GM21447 (cell line): ENCODE measurements around the gene CEP20.

ENCODE experiments used
- ATAC-seq: cut with Tn5 transposase; IDR thresholded peaks from one replicate; pipeline ENCODE4 v1.9.1; 2021; ENCODE audit not compliant: unreplicated experiment

Gene CEP20

DNA sequence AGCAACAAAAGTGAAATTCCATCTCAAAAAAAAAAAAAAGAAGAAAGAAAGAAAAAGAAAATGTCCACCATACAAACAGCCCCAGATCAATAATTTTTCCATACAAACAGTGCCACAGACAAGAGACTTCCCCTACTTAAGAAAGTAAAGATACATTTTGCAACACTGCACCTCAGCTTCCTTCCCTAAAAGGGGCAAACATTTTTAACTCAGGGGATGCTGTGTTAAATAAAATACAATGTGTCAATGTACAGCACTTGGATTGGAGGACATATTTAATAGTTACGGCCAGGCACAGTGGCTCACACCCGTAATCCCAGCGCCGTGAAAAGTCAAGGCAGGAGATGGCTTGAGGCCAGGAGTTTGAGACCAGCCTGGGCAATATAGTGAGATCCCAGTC, 53.9 kb downstream of the CEP20 start:
- no peak for ATAC-seq

- ATAC-seq: no peak
Measured at GRCh38 chr16:15833541-15833940, 54.9 kb downstream of the CEP20 start.

GRCh38 chr16:15832241-15832640, 56.2 kb downstream of the CEP20 start:
- ATAC-seq: no peak

DNA sequence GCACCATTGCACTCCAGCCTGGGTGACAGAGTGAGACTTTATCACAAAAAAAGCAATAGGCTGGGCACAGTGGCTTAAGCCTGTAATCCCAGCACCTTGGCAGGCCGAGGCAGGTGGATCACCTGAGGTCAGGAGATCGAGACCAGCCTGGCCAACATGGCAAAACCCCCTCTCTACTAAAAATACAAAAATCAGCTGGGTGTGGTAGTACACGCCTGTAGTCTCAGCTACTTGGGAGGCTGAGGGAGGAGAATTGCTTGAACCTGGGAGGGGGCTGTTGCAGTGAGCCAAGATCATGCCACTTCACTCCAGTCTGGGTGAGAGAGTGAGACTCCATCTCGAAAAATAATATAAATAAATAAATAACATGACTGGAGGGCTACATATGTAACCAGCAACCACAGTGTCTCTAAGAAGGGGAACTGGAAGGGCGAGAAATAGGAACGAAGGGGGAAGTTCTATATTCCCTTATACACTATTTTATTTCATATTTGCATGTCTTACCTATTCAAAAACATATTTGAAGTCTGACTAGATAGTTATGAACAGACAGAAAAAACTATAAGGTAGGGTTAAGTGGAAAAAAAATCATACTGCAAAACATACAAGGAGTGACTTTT, 57.5 kb downstream of the CEP20 start:
- ATAC-seq: no peak

- no peak for ATAC-seq
Measured at GRCh38 chr16:15829460-15829859, 58.9 kb downstream of the CEP20 start.

- no peak for ATAC-seq
Measured at GRCh38 chr16:15827709-15828343, 60.6 kb downstream of the CEP20 start.

- no peak for ATAC-seq
Measured at GRCh38 chr16:15827299-15827698, 61.1 kb downstream of the CEP20 start.

GRCh38 chr16:15825750-15826305, 62.6 kb downstream of the CEP20 start:
- no peak for ATAC-seq

DNA sequence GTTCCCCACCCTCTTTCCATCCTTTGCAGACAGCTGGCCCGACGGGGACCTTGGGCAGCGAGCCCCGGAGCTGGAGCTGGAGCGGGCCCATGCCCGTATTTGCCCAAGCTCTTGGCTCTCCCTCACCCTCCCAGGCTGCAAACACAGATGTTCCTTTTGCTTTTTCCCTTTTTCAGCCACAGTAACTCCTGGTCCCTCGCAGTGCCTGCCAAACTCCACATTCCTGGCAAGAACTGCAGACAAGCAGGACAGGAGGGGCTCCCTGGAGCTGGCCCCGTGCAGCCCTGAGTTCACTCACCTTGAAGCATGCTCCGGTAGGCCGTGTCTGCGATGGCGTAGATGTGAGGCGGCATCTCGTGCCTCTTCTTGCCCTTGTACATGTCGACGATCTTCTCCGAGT, 65.4 kb downstream of the CEP20 start:
- ATAC-seq: no peak

DNA sequence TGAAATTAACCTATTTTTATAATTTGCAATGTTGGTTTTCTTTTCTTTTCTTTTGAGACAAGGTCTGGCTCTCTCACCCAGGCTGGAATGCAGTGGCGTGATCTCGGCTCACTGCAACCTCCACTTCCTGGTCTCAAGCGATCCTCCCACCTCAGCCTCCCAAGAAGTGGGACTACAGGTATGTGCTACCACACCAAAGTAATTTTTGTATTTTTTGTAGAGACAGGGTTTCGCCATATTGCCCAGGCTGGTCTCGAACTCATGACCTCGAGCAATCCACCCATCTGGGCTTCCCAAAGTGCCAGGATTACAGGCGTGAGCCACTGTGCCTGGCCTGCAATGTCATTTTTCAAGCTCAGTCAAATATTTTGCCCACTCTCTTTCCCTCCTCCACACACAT, 67.6 kb downstream of the CEP20 start:
- no peak for ATAC-seq

DNA sequence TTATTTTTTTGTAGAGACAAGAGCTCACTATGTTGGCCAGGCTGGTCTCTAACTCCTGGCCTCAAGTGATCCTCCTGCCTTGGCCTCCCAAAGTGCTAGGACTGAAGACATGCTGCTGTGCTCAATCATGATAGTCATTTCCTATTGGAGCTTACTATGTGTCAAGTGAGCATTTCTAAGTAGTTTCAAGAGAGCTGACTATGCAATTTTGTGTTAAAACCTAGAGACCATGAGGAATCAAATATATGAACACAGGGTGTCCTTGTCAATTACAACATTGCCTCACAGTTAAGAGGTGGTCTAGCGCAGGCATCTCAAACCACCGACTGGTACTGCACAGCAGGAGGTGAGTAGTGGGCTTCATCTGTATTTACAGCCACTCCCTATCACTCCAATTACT, 69.4 kb downstream of the CEP20 start:
- no peak for ATAC-seq

GRCh38 chr16:15817446-15817845, 71.0 kb downstream of the CEP20 start:
- ATAC-seq: no peak

DNA sequence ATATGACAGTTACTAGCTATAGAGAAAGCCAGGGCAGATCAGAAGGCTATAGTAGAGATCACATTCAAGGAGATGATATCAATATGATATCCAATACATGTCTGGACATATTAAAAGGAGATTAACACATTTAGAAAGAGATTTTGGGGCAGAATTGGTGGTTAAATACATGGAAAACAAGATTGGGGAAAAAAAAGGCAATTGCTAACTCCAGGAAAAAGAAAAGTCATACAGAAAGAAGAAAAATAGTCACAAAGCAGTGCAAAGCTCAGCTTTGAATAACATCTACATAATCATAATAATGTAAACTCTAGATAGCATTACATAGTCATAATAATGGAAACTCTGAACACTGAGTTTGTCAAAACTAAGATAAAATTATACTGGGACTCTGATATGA, 72.2 kb downstream of the CEP20 start:
- no peak for ATAC-seq
